ENCODE data around the gene TRIM15.

TRIM15 gene

DNA sequence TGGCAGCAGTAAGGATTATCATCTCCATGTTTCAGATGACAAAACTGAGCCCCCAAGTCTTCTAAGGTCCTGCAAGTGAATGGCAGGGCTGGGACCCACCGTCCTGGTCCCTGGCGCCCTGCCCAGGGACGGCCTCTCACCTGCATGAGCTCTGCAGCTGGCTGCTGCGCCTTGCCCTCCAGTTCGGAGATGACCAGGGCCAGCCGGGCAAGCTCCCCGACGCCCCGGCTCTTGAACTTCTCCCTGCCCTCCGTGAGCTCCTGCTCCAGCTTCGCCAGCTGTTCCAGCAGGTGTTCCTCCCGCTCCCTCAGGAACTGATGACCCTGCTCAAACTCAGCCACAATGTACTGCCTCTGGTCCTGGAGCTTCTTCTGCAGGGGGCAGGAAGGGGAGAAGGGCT lies 33.0 kb downstream of the TRIM15 start:
- Histone ChIP-seq H3K36me3 (ENCODE audit: insufficient read depth, low read length) (peaks cover 49% of the 10 kb centered on the region), H3K27ac (no peak overlapping the region), H3K9ac (ENCODE audit: insufficient read length) (no peak overlapping the region), H3K9me3 (ENCODE audit: low read depth, low read length) (no peaks in the 10 kb centered on the region), H3K4me3 (no peak overlapping the region)
- TF ChIP-seq FOXP2 (optimal IDR thresholded peaks at IDR 0.05; ENCODE audit: control extremely low read depth, extremely low read length, insufficient read depth): no peak
- no peak for TF ChIP-seq POLR2AphosphoS5 (IDR thresholded peaks at IDR 0.05; ENCODE audit: borderline replicate concordance, low read depth, low read length)
- TF ChIP-seq EZH2 (IDR thresholded peaks at IDR 0.05): no peak
- no peak for DNase-seq (ENCODE audit: low read depth, low spot score)

DNA sequence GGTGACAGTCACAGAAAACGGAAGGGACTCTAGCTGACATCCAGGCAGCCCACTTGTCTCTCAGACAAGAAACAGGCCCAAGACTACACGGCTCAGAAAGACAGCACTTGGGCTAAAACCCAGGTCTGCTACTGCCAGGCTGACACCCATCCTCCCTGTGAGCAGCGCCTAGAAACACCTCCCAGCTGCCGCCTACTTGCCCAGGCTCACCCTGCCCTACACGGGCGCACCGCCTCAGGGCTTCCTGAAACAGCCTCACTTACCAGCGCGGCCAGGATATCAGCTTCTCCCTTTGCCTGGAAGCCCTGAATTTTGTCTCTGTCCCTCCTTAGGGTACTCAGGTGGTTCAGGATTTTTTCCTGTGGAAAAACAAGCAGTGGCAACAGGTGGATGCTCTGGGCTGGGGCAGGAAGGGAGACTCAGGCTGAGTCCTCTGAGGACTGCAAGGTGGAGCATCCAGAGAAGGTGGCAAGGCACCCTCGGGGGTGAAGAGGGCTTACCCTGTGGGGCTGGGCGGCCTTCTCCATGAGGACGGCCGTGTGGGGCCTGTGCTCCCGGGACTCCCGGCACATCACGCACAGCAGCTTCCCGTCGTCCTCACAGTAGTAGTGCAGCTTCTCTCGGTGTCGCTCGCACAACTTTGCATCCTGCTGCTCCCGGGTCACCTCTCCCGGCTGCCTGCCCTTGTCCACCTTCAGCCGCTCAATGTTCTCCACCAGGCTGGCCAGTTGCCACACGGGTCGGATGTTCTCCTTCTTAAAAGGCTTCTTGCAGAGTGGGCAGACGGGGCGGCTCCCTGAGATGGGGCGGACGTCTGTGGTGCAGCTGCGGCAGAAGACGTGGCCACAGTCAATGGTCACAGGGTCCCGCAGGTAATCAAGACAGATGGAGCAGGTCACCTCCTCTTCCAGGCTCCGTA lies 35.1 kb downstream of the TRIM15 start:
- Histone ChIP-seq H3K27ac (no peak overlapping the region), H3K9ac (ENCODE audit: insufficient read length) (no peak overlapping the region), H3K36me3 (ENCODE audit: insufficient read depth, low read length) (peaks cover 49% of the 10 kb centered on the region), H3K9me3 (ENCODE audit: low read depth, low read length) (no peaks in the 10 kb centered on the region), H3K4me3 (no peak overlapping the region)
- TF ChIP-seq EZH2 (IDR thresholded peaks at IDR 0.05) (no peak), FOXP2 (optimal IDR thresholded peaks at IDR 0.05; ENCODE audit: control extremely low read depth, extremely low read length, insufficient read depth) (no peak), POLR2AphosphoS5 (IDR thresholded peaks at IDR 0.05; ENCODE audit: borderline replicate concordance, low read depth, low read length) (no peak)
- no peak for DNase-seq (ENCODE audit: low read depth, low spot score)

DNA sequence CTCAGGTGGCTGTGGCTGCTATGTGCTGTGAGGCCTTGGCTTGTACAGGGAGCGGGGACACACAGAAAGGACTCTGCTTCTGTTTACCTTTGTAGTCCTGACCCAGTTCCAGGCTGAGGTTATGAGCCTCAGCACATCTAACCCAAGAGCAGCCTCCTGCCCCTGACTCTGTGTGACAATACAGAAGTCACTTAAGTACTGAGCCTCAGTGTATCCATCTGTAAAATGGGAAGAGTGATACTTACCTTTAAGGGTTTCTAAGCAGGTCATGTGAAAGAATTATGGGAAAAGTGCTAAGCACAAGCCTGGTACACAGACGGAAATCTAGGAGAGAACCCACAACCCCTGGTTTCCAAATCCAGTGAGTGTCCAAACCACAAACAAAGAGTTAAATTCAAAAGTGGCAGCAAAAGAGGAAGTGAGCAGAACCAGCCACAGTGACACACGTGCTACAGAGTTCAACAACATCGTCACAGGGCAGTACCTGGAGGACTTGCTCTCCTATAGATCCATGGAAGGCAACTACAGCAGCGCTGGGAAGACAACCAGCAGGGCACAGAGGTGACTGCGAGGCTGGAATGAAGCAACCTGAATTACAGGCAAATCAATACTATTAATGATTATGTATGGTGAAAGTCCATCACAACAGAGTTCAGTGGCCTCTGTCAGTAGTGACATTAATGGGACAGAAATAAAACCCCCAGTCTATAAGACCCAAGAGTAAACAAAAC lies 37.4 kb downstream of the TRIM15 start:
- H3K4me3 ChIP-seq: no peak overlapping the region
- TF ChIP-seq FOXP2 (optimal IDR thresholded peaks at IDR 0.05; ENCODE audit: control extremely low read depth, extremely low read length, insufficient read depth) (no peak), EZH2 (IDR thresholded peaks at IDR 0.05) (no peak), POLR2AphosphoS5 (IDR thresholded peaks at IDR 0.05; ENCODE audit: borderline replicate concordance, low read depth, low read length) (no peak)
- no peak overlapping the region for H3K27ac ChIP-seq
- peaks cover 53% of the 10 kb centered on the region for H3K36me3 ChIP-seq (ENCODE audit: insufficient read depth, low read length)
- H3K9ac ChIP-seq (ENCODE audit: insufficient read length): no peak overlapping the region
- DNase-seq (ENCODE audit: low read depth, low spot score): no peak
- H3K9me3 ChIP-seq (ENCODE audit: low read depth, low read length): no peaks in the 10 kb centered on the region

DNA sequence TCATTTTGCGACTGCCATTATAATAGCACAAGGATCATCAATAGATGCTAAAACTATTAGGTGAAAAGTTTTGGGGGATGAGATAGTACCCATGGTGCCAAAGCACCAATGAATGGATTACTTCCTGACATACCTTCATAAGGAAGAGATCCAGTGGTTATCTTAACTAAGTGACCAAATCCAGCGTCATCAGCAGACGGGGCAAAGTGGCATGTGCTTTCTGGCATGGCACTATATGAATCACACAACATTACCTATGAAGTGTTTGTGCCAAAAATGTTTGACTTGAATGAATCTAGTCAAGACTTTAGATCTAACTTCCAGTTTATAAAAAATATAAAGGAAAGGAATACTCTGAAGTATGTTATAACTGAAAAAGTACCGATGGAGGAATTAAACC lies 39.0 kb downstream of the TRIM15 start:
- DNase-seq (ENCODE audit: low read depth, low spot score): no peak
- H3K4me3 ChIP-seq: no peak overlapping the region
- H3K27ac ChIP-seq: no peak overlapping the region
- TF ChIP-seq FOXP2 (optimal IDR thresholded peaks at IDR 0.05; ENCODE audit: control extremely low read depth, extremely low read length, insufficient read depth) (no peak), EZH2 (IDR thresholded peaks at IDR 0.05) (no peak)
- peaks cover 38% of the 10 kb centered on the region for H3K36me3 ChIP-seq (ENCODE audit: insufficient read depth, low read length)
- no peaks in the 10 kb centered on the region for H3K9me3 ChIP-seq (ENCODE audit: low read depth, low read length)
- no peak overlapping the region for H3K9ac ChIP-seq (ENCODE audit: insufficient read length)

DNA sequence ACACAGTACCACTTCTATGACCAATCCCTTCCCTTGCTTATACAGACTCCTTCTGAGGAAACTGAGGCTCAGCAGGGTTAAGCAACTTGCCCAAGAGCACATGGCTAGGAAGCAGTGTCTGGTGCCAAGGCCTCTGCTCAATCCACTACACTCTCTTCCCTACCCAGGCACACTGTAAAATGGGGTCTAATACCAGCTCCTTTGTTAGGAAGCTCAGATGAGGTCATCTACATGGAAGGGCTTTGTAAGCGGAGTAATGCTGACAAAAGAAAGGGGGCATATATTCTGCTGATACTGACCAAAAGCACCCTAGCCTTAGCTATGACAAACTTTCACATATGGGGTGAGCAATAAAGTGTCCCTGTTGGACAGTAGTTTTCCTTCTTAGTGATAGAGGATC lies 40.8 kb downstream of the TRIM15 start:
- Histone ChIP-seq H3K9ac (ENCODE audit: insufficient read length) (no peak overlapping the region), H3K9me3 (ENCODE audit: low read depth, low read length) (no peaks in the 10 kb centered on the region), H3K27ac (no peak overlapping the region), H3K36me3 (ENCODE audit: insufficient read depth, low read length) (peaks cover 23% of the 10 kb centered on the region), H3K4me3 (no peak overlapping the region)
- TF ChIP-seq FOXP2 (optimal IDR thresholded peaks at IDR 0.05; ENCODE audit: control extremely low read depth, extremely low read length, insufficient read depth) (no peak), EZH2 (IDR thresholded peaks at IDR 0.05) (no peak), POLR2AphosphoS5 (IDR thresholded peaks at IDR 0.05; ENCODE audit: borderline replicate concordance, low read depth, low read length) (no peak)
- DNase-seq (ENCODE audit: low read depth, low spot score): no peak

DNA sequence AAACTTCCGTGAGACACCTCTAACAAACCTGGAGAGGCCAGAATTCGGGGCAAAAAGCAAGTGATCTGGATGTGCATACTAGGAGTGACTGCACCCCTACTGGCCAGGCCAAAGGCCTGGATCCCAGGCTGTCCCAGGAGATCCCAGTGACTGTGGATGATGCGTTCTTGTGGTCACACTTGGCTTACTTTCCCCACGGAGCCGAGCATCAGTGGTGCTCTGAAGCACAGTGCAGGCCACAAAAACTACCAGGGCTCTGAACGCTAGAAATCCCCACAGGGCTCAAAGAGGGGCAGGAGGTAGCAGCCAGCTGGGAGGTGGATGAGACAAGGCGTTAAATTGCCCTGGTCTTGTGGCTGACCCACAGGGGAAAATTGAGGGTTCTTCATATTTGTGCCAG lies 42.8 kb downstream of the TRIM15 start:
- Histone ChIP-seq H3K4me3 (no peak overlapping the region), H3K9ac (ENCODE audit: insufficient read length) (no peak overlapping the region), H3K36me3 (ENCODE audit: insufficient read depth, low read length) (peaks cover 9% of the 10 kb centered on the region), H3K27ac (no peak overlapping the region), H3K9me3 (ENCODE audit: low read depth, low read length) (no peaks in the 10 kb centered on the region)
- TF ChIP-seq FOXP2 (optimal IDR thresholded peaks at IDR 0.05; ENCODE audit: control extremely low read depth, extremely low read length, insufficient read depth) (no peak), POLR2AphosphoS5 (IDR thresholded peaks at IDR 0.05; ENCODE audit: borderline replicate concordance, low read depth, low read length) (no peak), EZH2 (IDR thresholded peaks at IDR 0.05) (no peak)
- no peak for DNase-seq (ENCODE audit: low read depth, low spot score)

DNA sequence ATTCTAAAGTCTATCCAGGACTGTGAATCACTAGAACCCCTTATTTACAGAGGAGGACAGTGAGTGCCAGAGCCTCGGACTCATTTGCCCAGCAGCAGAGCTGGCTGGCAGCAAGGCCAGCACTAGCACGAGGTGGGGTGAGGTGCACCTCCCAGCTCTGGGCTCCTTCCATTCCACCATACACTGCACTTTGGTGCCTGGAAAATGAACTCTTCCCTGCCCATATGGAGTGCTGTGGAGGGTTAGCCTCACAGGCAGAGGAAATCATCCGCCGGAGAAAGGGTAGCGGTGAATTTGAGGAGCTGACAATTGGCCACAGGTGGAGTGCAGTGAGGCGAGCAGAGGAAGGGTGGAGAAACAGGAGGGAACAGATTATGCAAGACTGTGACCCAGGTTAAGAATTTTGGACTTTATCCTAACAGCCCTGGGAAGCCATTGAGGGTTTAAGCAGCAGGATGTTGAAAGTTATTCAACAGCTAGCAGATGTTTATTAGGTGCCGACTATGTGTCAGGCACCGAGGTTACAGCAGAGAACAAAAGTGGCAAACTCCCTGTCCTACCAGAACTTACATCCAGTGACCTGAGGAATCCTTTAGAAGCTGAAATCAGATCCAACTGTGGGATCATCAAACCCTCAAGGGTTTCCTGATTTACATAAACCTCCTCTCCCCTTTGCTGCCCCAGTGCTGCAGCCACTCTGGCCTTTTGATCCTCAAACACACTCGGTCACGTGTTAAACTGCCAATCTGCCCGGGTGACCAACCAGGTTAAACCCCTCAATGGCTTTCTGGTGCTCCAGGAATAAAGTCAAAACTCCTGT lies 43.7 kb downstream of the TRIM15 start:
- no peak overlapping the region for H3K27ac ChIP-seq
- no peak overlapping the region for H3K9ac ChIP-seq (ENCODE audit: insufficient read length)
- H3K36me3 ChIP-seq (ENCODE audit: insufficient read depth, low read length): peaks cover 8% of the 10 kb centered on the region; the same call in 1 of the 2 replicates
- no peak overlapping the region for H3K4me3 ChIP-seq
- DNase-seq (ENCODE audit: low read depth, low spot score): no peak
- no peak for TF ChIP-seq FOXP2 (optimal IDR thresholded peaks at IDR 0.05; ENCODE audit: control extremely low read depth, extremely low read length, insufficient read depth)
- no peak for TF ChIP-seq EZH2 (IDR thresholded peaks at IDR 0.05)
- TF ChIP-seq POLR2AphosphoS5 (IDR thresholded peaks at IDR 0.05; ENCODE audit: borderline replicate concordance, low read depth, low read length): no peak
- H3K9me3 ChIP-seq (ENCODE audit: low read depth, low read length): no peaks in the 10 kb centered on the region
